Prostate gland (tissue), 2 donors: ENCODE data around the gene NLRC3. TPM values are rescaled to one million over a fixed set of nuclear protein-coding genes. Genes with fewer than 3 reads are reported as not detected.

Experiments
- DNase-seq: peaks from one replicate; pipeline ENCODE4 v3.0.0-alpha.2; 2019; ENCODE audit warnings: low spot score
- H3K27ac ChIP-seq, 2 donors: fragments of 200-600 bp; sonication (generic); 2 replicates each; pipeline ENCODE4 v1.5.1; 2017 to 2019
- H3K27me3 ChIP-seq: fragments of 200-600 bp; sonication (generic); replicated peaks from 2 replicates; pipeline ENCODE4 v1.5.1; 2019; ENCODE audit not compliant: insufficient read depth
- H3K36me3 ChIP-seq, 2 donors: fragments of 200-600 bp; sonication (generic); 1 replicate in 1 of 2; 2 replicates in 1 of 2; pipeline versions ENCODE4 v1.5.1 to v1.8.1; 2017 to 2019
- H3K4me1 ChIP-seq: fragments of 200-600 bp; sonication (generic); replicated peaks from 2 replicates; pipeline ENCODE4 v1.5.1; 2019
- H3K4me3 ChIP-seq, 2 donors: fragments of 200-600 bp; sonication (generic); 2 replicates each; pipeline ENCODE4 v1.5.1; 2017 to 2019
- H3K9me3 ChIP-seq: fragments of 200-600 bp; sonication (generic); 2 replicates; pipeline ENCODE4 v1.5.1; 2017
- CTCF ChIP-seq, 4 experiments: fragments of 200-600 bp in 2 of 4; fragments of 450-650 bp in 2 of 4; sonication (generic) in 2 of 4; IDR thresholded peaks; 1 replicate in 3 of 4; 2 replicates in 1 of 4; pipeline ENCODE4 v1.5.1; 2016 to 2019; ENCODE audit warnings: antibody characterized with exemption in 4 of 4, mild to moderate bottlenecking in 2 of 4, moderate library complexity in 2 of 4
- POLR2A ChIP-seq: fragments of 450-650 bp; IDR thresholded peaks from one replicate; pipeline ENCODE4 v1.6.1; 2016; ENCODE audit warnings: antibody characterized with exemption, mild to moderate bottlenecking
- POLR2AphosphoS5 ChIP-seq: sonication (generic); formaldehyde crosslinking; IDR thresholded peaks from one replicate; pipeline ENCODE4 v1.6.1; 2017; ENCODE audit warnings: antibody characterized with exemption
- WGBS: methylation state at CpG from one replicate; pipeline ENCODE4 v1.1.5; 2018; 5-methylcytosine and 5-hydroxymethylcytosine counted together
- intact Hi-C: fragments of 100-400 bp; cut with DNase I; formaldehyde crosslinking; loops from one replicate; pipeline ENCODE4 v1.14.2; 2022
- total RNA-seq, 2 donors: library from RNA; depleted of rRNA; stranded (reverse); fragments of >200 nt; gene quantifications; one replicate each; pipeline ENCODE4 v1.1.0, GENCODE V29; 2016

The NLRC3 gene
- total RNA-seq, 2 donors from 2014 or later, result 0.85 to 0.87 TPM

- TF ChIP-seq CTCF (IDR thresholded peaks at IDR 0.05), result no peak
- TF ChIP-seq POLR2A, result no peak
- TF ChIP-seq POLR2AphosphoS5, result no peak
- H3K4me1 ChIP-seq, result no peaks in the 10 kb centered on the region
- intact Hi-C loops, result no loop called here
- H3K27ac ChIP-seq, result no peak overlapping the region
- H3K4me3 ChIP-seq, result no peak overlapping the region
- DNase-seq, result no peak
- H3K36me3 ChIP-seq, result no peaks in the 10 kb centered on the region
- no peaks in the 10 kb centered on the region for H3K27me3 ChIP-seq
- H3K9me3 ChIP-seq, result no peaks in the 10 kb centered on the region
- WGBS, result 89% methylated on average over 11 of the region's 11 CpGs
These were observed 992 bp downstream of the NLRC3 start for GRCh38 chr16:3576211-3576610.

GRCh38 chr16:3575491-3575890 is 1.7 kb downstream of the NLRC3 start:
- Histone ChIP-seq H3K9me3 (no peaks in the 10 kb centered on the region), H3K4me1 (no peaks in the 10 kb centered on the region), H3K27me3 (no peaks in the 10 kb centered on the region), H3K27ac (no peak overlapping the region), H3K36me3 (no peaks in the 10 kb centered on the region), H3K4me3 (no peak overlapping the region)
- intact Hi-C loops, result no loop called here
- WGBS, result 83% methylated on average over 13 of the region's 13 CpGs
- DNase-seq, result no peak
- no peak for TF ChIP-seq POLR2AphosphoS5
- no peak for TF ChIP-seq POLR2A
- no peak for TF ChIP-seq CTCF (IDR thresholded peaks at IDR 0.05)

- Histone ChIP-seq H3K27ac (no peak overlapping the region), H3K36me3 (no peaks in the 10 kb centered on the region), H3K4me3 (no peak overlapping the region), H3K9me3 (no peaks in the 10 kb centered on the region), H3K4me1 (no peaks in the 10 kb centered on the region), H3K27me3 (no peaks in the 10 kb centered on the region)
- intact Hi-C loops, result no loop called here
- no peak for DNase-seq
- TF ChIP-seq POLR2A (no peak), CTCF (IDR thresholded peaks at IDR 0.05) (no peak), POLR2AphosphoS5 (no peak)
- WGBS, result 89% methylated on average over 14 of the region's 14 CpGs
These were observed 3.0 kb downstream of the NLRC3 start for GRCh38 chr16:3574195-3574594.

GRCh38 chr16:3573146-3573815 is 3.9 kb downstream of the NLRC3 start:
- Histone ChIP-seq H3K4me1 (no peaks in the 10 kb centered on the region), H3K4me3 (no peak overlapping the region), H3K27me3 (no peaks in the 10 kb centered on the region), H3K36me3 (no peaks in the 10 kb centered on the region), H3K9me3 (no peaks in the 10 kb centered on the region), H3K27ac (no peak overlapping the region)
- no peak for TF ChIP-seq POLR2AphosphoS5
- no peak for TF ChIP-seq CTCF (IDR thresholded peaks at IDR 0.05)
- no peak for TF ChIP-seq POLR2A
- 73% methylated on average over 9 of the region's 9 CpGs for WGBS
- intact Hi-C loops, result no loop called here
- DNase-seq, result no peak

GRCh38 chr16:3570420-3571062 is 6.7 kb downstream of the NLRC3 start:
- TF ChIP-seq POLR2AphosphoS5 (no peak), POLR2A (no peak), CTCF (IDR thresholded peaks at IDR 0.05) (no peak)
- Histone ChIP-seq H3K9me3 (no peaks in the 10 kb centered on the region), H3K36me3 (no peaks in the 10 kb centered on the region), H3K4me3 (no peak overlapping the region), H3K4me1 (no peaks in the 10 kb centered on the region), H3K27ac (no peak overlapping the region), H3K27me3 (no peaks in the 10 kb centered on the region)
- WGBS, result 83% methylated on average over 4 of the region's 4 CpGs
- no peak for DNase-seq
- intact Hi-C loops, result no loop called here
